ENCODE measurements around the gene LINGO3.

Gene LINGO3

DNA sequence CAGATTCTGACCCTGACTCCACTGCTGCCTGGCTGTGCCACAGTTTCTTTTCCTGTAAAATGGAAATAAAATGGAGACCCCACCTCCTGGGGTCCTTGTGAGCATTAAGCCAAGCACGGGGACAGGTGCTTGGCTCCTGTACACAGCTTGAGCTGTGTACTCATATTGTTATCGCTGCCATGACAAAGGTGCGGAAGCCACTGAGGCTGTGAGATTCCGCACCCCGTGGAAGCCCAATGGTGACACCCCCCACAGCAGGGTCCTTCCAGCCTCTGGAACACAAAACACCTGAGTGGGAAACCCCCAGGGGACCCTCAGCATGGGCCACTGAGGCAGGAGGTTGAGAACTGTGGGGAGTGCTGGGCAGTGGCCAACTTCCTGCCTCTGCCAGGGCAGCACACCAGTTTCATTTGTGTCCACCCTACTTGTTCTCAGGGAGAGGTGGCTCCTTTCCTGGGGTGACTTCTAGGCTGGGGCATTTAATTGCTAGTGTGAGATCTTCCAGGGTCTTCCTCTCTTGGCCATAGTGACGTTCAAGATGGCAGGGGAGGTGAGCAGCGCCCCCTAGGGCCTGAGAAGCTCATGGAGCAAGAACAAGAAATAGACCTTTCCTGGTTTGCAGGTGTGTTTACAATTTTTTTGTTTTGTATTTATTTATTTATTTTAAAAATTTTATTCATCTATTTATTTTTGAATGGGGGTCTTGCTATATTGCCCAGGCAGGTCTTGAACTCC lies 46.3 kb downstream of the LINGO3 start:
- Histone ChIP-seq H3K27ac (ENCODE audit: poor library complexity, severe bottlenecking) (no peak overlapping the region), H3K4me3 (ENCODE audit: severe bottlenecking) (no peak overlapping the region), H3K36me3 (ENCODE audit: low read depth) (no peaks in the 10 kb centered on the region), H3K9me3 (ENCODE audit: severe bottlenecking) (no peaks in the 10 kb centered on the region), H3K27me3 (ENCODE audit: insufficient read depth, poor library complexity, severe bottlenecking) (no peaks in the 10 kb centered on the region), H3K4me1 (ENCODE audit: insufficient read depth, poor library complexity, severe bottlenecking) (no peaks in the 10 kb centered on the region)
- no peak for ATAC-seq (ENCODE audit: low read depth)
- TF ChIP-seq, protein P1, sequence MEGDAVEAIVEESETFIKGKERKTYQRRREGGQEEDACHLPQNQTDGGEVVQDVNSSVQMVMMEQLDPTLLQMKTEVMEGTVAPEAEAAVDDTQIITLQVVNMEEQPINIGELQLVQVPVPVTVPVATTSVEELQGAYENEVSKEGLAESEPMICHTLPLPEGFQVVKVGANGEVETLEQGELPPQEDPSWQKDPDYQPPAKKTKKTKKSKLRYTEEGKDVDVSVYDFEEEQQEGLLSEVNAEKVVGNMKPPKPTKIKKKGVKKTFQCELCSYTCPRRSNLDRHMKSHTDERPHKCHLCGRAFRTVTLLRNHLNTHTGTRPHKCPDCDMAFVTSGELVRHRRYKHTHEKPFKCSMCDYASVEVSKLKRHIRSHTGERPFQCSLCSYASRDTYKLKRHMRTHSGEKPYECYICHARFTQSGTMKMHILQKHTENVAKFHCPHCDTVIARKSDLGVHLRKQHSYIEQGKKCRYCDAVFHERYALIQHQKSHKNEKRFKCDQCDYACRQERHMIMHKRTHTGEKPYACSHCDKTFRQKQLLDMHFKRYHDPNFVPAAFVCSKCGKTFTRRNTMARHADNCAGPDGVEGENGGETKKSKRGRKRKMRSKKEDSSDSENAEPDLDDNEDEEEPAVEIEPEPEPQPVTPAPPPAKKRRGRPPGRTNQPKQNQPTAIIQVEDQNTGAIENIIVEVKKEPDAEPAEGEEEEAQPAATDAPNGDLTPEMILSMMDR (IDR thresholded peaks at IDR 0.05; ENCODE audit: poor library complexity, severe bottlenecking), result peak; percentile 34
- DNase-seq (ENCODE audit: low spot score), result no peak

DNA sequence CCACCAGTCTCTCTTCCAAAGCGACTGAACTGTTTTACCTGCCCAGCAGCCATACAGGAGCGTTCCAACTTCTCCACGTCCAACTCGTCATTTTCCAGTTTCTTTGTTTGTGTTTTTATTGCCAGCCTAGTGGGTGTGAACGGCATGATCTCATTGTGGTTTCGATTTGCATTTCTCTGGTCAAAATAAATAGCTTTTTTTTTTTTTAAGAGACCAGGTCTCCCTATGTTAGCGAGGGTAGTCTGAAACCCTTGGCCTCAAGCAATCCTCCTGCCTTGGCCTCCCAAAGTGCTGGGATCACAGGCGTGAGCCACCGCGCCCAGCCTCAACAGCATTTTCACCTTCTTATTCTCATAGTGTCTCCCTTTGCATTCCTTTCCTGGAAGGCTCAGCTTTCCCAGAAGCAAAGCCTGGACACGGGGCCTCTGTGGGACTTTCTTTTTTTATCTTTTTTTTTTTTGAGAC lies 47.6 kb downstream of the LINGO3 start:
- no peaks in the 10 kb centered on the region for H3K27me3 ChIP-seq (ENCODE audit: insufficient read depth, poor library complexity, severe bottlenecking)
- DNase-seq (ENCODE audit: low spot score) (no peak), ATAC-seq (ENCODE audit: low read depth) (no peak)
- no peaks in the 10 kb centered on the region for H3K9me3 ChIP-seq (ENCODE audit: severe bottlenecking)
- no peaks in the 10 kb centered on the region for H3K4me1 ChIP-seq (ENCODE audit: insufficient read depth, poor library complexity, severe bottlenecking)
- H3K4me3 ChIP-seq (ENCODE audit: severe bottlenecking), result no peak overlapping the region
- H3K27ac ChIP-seq (ENCODE audit: poor library complexity, severe bottlenecking), result no peak overlapping the region
- no peaks in the 10 kb centered on the region for H3K36me3 ChIP-seq (ENCODE audit: low read depth)
- TF ChIP-seq, protein P1 (IDR thresholded peaks at IDR 0.05; ENCODE audit: poor library complexity, severe bottlenecking), result no peak

- peak; percentile 44; the same call in 2 of the 3 replicates for ATAC-seq (ENCODE audit: low read depth)
Observed at GRCh38 chr19:2259336-2259735, 48.6 kb downstream of the LINGO3 start.

More at GRCh38 chr19:2259336-2259735, 48.6 kb downstream of the LINGO3 start:
- Histone ChIP-seq H3K9me3 (ENCODE audit: severe bottlenecking) (no peaks in the 10 kb centered on the region), H3K27me3 (ENCODE audit: insufficient read depth, poor library complexity, severe bottlenecking) (peaks cover under 1% of the 10 kb centered on the region), H3K27ac (ENCODE audit: poor library complexity, severe bottlenecking) (no peak overlapping the region), H3K4me3 (ENCODE audit: severe bottlenecking) (no peak overlapping the region), H3K36me3 (ENCODE audit: low read depth) (no peaks in the 10 kb centered on the region), H3K4me1 (ENCODE audit: insufficient read depth, poor library complexity, severe bottlenecking) (no peaks in the 10 kb centered on the region)
- no peak for DNase-seq (ENCODE audit: low spot score)
- TF ChIP-seq, protein P1 (IDR thresholded peaks at IDR 0.05; ENCODE audit: poor library complexity, severe bottlenecking), result no peak
